HepG2 (cell line): ENCODE measurements around the gene EPC1. TPM values are rescaled to one million over a fixed set of nuclear protein-coding genes. Genes with fewer than 3 reads are reported as not detected.

Experiments
- ATAC-seq: fragments of 200-7000 bp; cut with Tn5 transposase; 3 replicates; pipeline ENCODE4 v1.9.1; 2020; ENCODE audit warnings: mild to moderate bottlenecking, moderate library complexity
- BruUV-seq: library from RNA; stranded (reverse); fragments of 400-500 nt; replicated peaks from 2 replicates; lab custom pipeline; 2021; lab: Mats Ljungman, UMichigan
- CTCF ChIA-PET: fragments of 300-600 bp; formaldehyde crosslinking; extraction: SDS; loops from one replicate; lab custom pipeline; 2021; ENCODE audit warnings: low total read pairs, inconsistent platforms, low intra/inter-chr PET ratio; lab: Yijun Ruan, JAX
- POLR2A ChIA-PET: fragments of 350-600 bp; sonication (Branson Sonifier 250); formaldehyde crosslinking; loops from one replicate; lab custom pipeline; 2020; ENCODE audit warnings: antibody characterized with exemption, inconsistent platforms; lab: Yijun Ruan, JAX
- DNase-seq: peaks from one replicate; pipeline ENCODE4 v3.0.0-alpha.2; 2015; ENCODE audit warnings: low spot score
- FAIRE-seq: peaks from 3 replicates; lab custom pipeline; 2011; peaks lifted over from hg19 to GRCh38; lab: Jason Lieb, UNC
- H2AFZ ChIP-seq: one replicate; pipeline ENCODE4 v1.6.1; 2011; ENCODE audit warnings: low read length, inconsistent platforms
- H3K27ac ChIP-seq: fragments of 300-600 bp; 3 replicates; pipeline ENCODE4 v1.8.0; 2011; ENCODE audit warnings: mixed run types, mild to moderate bottlenecking, mixed read lengths, low read length, inconsistent platforms; ENCODE audit not compliant: insufficient read depth; ENCODE audit errors: extremely low read length
- H3K27me3 ChIP-seq, 2 experiments: fragments of 200-600 bp in 1 of 2; 2 replicates in 1 of 2; 3 replicates in 1 of 2; pipeline versions ENCODE4 v1.6.0 to v1.8.0; 2011; ENCODE audit warnings: low read length in 2 of 2, mild to moderate bottlenecking in 2 of 2, moderate library complexity in 2 of 2, inconsistent platforms in 1 of 2; ENCODE audit not compliant: insufficient read depth in 2 of 2, control insufficient read depth in 1 of 2
- H3K36me3 ChIP-seq, 2 experiments: fragments of 200-600 bp in 1 of 2; replicated peaks in 1 of 2; 2 replicates in 1 of 2; 3 replicates in 1 of 2; pipeline versions ENCODE4 v1.5.1 to v1.8.0; 2011; ENCODE audit warnings: low read length in 2 of 2, inconsistent platforms in 1 of 2; ENCODE audit not compliant: insufficient read depth in 2 of 2, control insufficient read depth in 1 of 2
- H3K4me1 ChIP-seq: 2 replicates; pipeline ENCODE4 v1.5.1; 2012; ENCODE audit warnings: low read length, inconsistent platforms; ENCODE audit not compliant: insufficient read depth
- H3K4me2 ChIP-seq: 2 replicates; pipeline ENCODE4 v1.6.0; 2011; ENCODE audit warnings: low read depth, low read length, inconsistent platforms
- H3K4me3 ChIP-seq, 3 experiments: fragments of 200-600 bp in 1 of 3; sonication (generic), shearing (Covaris generic) in 1 of 3; replicated peaks in 1 of 3; 2 replicates each; pipeline ENCODE4 v1.5.1; 2011 to 2016; ENCODE audit warnings: low read length in 3 of 3, inconsistent platforms in 2 of 3, low read depth in 2 of 3, mild to moderate bottlenecking in 2 of 3, control low read depth in 1 of 3, mixed read lengths in 1 of 3; ENCODE audit not compliant: insufficient read depth in 1 of 3
- H3K79me2 ChIP-seq: one replicate; pipeline ENCODE4 v1.6.1; 2011; ENCODE audit warnings: low read length, inconsistent platforms; ENCODE audit not compliant: insufficient read depth
- H3K9ac ChIP-seq: 2 replicates; pipeline ENCODE4 v1.6.0; 2011; ENCODE audit warnings: mild to moderate bottlenecking, low read depth, low read length, inconsistent platforms; ENCODE audit not compliant: insufficient read depth
- H3K9me3 ChIP-seq: 2 replicates; pipeline ENCODE4 v1.5.1; 2012; ENCODE audit warnings: mild to moderate bottlenecking, low read length
- H4K20me1 ChIP-seq: 2 replicates; pipeline ENCODE4 v1.6.0; 2011; ENCODE audit warnings: inconsistent platforms, mild to moderate bottlenecking, low read length, moderate library complexity; ENCODE audit not compliant: insufficient read depth
- E2F2 ChIP-seq: sonication (generic); formaldehyde crosslinking; IDR thresholded peaks from 2 replicates; pipeline ENCODE4 v1.4.0; 2020; ENCODE audit warnings: missing genetic modification reagents, borderline replicate concordance
- FOXO4 ChIP-seq: sonication (generic); formaldehyde crosslinking; conservative IDR thresholded peaks from 2 replicates; pipeline ENCODE4 v1.8.1; 2023; ENCODE audit warnings: missing genetic modification reagents
- GZF1 ChIP-seq: sonication (generic); formaldehyde crosslinking; IDR thresholded peaks from 2 replicates; pipeline ENCODE4 v1.5.1; 2020; ENCODE audit warnings: mild to moderate bottlenecking, missing genetic modification reagents
- MYC ChIP-seq: sonication (generic); formaldehyde crosslinking; IDR thresholded peaks from 2 replicates; pipeline ENCODE4 v1.9.0; 2021; ENCODE audit warnings: missing genetic modification reagents, borderline replicate concordance
- POGZ ChIP-seq: sonication (generic); formaldehyde crosslinking; IDR thresholded peaks from 2 replicates; pipeline ENCODE4 v1.4.0; 2020; ENCODE audit warnings: mild to moderate bottlenecking, missing genetic modification reagents
- SNAPC5 ChIP-seq: sonication (generic); formaldehyde crosslinking; IDR thresholded peaks from 2 replicates; pipeline ENCODE4 v1.8.1; 2023; ENCODE audit warnings: mild to moderate bottlenecking, missing genetic modification reagents, borderline replicate concordance
- ZNF264 ChIP-seq: sonication (generic); formaldehyde crosslinking; IDR thresholded peaks from 2 replicates; pipeline ENCODE4 v1.4.0; 2020; ENCODE audit warnings: missing genetic modification reagents
- ZNF546 ChIP-seq: sonication (generic); formaldehyde crosslinking; conservative IDR thresholded peaks from 2 replicates; pipeline ENCODE4 v1.8.1; 2023; ENCODE audit warnings: mild to moderate bottlenecking, missing genetic modification reagents
- WGBS: methylation state at CpG from one replicate; pipeline ENCODE4 v1.1.6; 2017; ENCODE audit warnings: low lambda C conversion rate; 5-methylcytosine and 5-hydroxymethylcytosine counted together
- in situ Hi-C: cut with HindIII; loops from 2 replicates; pipeline ENCODE4 v1.10.0; 2017; ENCODE audit warnings: low pct_unique_long_range_greater_than_20kb; ENCODE audit not compliant: extremely low pct_ligation_motif_present
- intact Hi-C: fragments of 100-400 bp; cut with micrococcal nuclease; formaldehyde crosslinking; loops from one replicate; pipeline ENCODE4 v1.10.0; 2022; ENCODE audit not compliant: unreplicated experiment
- polyA plus RNA-seq, 8 experiments: library from polyadenylated mRNA; depleted of rRNA in 3 of 8; stranded (reverse) in 7 of 8; unstranded in 1 of 8; fragments of >200 nt; fragmentation: Illumina TruSeq in 4 of 8; extraction: Trizol in 4 of 8; gene quantifications; 2 replicates each; pipeline versions ENCODE4 v1.2.1 to v1.2.3, GENCODE V29; 2011 to 2016; ENCODE audit warnings: low read depth in 4 of 8, missing spikeins in 1 of 8, mixed read lengths in 1 of 8; ENCODE audit not compliant: insufficient read depth in 1 of 8
- total RNA-seq, 5 experiments: library from RNA; depleted of rRNA; stranded (reverse); fragments of >200 nt; fragmentation: Illumina TruSeq; extraction: Trizol; gene quantifications; 2 replicates each; pipeline ENCODE4 v1.2.3, GENCODE V29; 2016; ENCODE audit warnings: low read depth in 1 of 5

EPC1 gene
- total and polyA plus RNA-seq, 2 of the 13 experiments (the other 11 are each of a cell fraction or from before 2014, with no cell fraction given): 28.7 to 44.2 TPM

GRCh38 chr10:32266566-32266965 lies 80.4 kb downstream of the EPC1 start:
- in situ Hi-C loops (no loop called here), intact Hi-C loops (no loop called here)
- Histone ChIP-seq H3K27me3 (no peaks in the 10 kb centered on the region), H4K20me1 (no peaks in the 10 kb centered on the region), H3K36me3 (peaks cover 7 to 29% of the 10 kb centered on the region in 2 experiments), H3K9me3 (no peaks in the 10 kb centered on the region), H3K79me2 (no peaks in the 10 kb centered on the region), H3K27ac (no peak overlapping the region), H3K9ac (no peak overlapping the region), H2AFZ (no peak overlapping the region), H3K4me1 (no peaks in the 10 kb centered on the region), H3K4me2 (no peak overlapping the region), H3K4me3 (no peak overlapping the region)
- CTCF ChIA-PET: no interaction called here
- POLR2A ChIA-PET: no interaction called here
- DNase-seq: no peak
- ATAC-seq: no peak
- WGBS: 93% methylated on average over 2 of the region's 2 CpGs
- no TSS peak for BruUV-seq
- FAIRE-seq: no peak
- TF ChIP-seq MYC (CRISPR knock-in tag) (no peak), E2F2 (no peak), FOXO4 (CRISPR knock-in tag) (no peak), SNAPC5 (no peak), GZF1 (no peak), POGZ (CRISPR knock-in tag) (no peak), ZNF264 (CRISPR knock-in tag) (no peak), ZNF546 (no peak)
